Activated CD4-positive, CD25-positive, alpha-beta regulatory T cell treated with anti-CD3 and anti-CD28 coated beads, Interleukin-2, amount 50 U/mL, for 24 hours (primary cell): ENCODE measurements around the gene ATP11A.
"Not testable (repeated sequence)": the region's sequence is repeated elsewhere in the genome, so short reads cannot be mapped to it uniquely, and the experiment has no call there.

Experiments
- ATAC-seq, 2 donors: fragments of 150-1000 bp; cut with Tn5 transposase; one replicate each; pipeline ENCODE4 v1.10.0; 2021; ENCODE audit warnings: mild to moderate bottlenecking in 1 of 2, moderate library complexity in 1 of 2

The ATP11A gene

GRCh38 chr13:112777637-112778406 lies 88.0 kb downstream of the ATP11A start:
- no peak for ATAC-seq

GRCh38 chr13:112779856-112780604 lies 90.2 kb downstream of the ATP11A start:
- no peak for ATAC-seq

GRCh38 chr13:112781287-112781686 lies 91.4 kb downstream of the ATP11A start:
- ATAC-seq = no peak

- no peak for ATAC-seq
Observed at GRCh38 chr13:112781881-112782361, 92.1 kb downstream of the ATP11A start.

GRCh38 chr13:112782429-112783010 lies 92.7 kb downstream of the ATP11A start:
- no peak for ATAC-seq

GRCh38 chr13:112783135-112783977 lies 93.5 kb downstream of the ATP11A start:
- ATAC-seq = no peak

GRCh38 chr13:112783978-112784371 lies 94.1 kb downstream of the ATP11A start:
- no peak for ATAC-seq

- no peak for ATAC-seq
Observed at GRCh38 chr13:112784811-112785482, 95.1 kb downstream of the ATP11A start.

GRCh38 chr13:112785483-112785856 lies 95.6 kb downstream of the ATP11A start:
- no peak for ATAC-seq

- not testable (repeated sequence) for ATAC-seq
Observed at GRCh38 chr13:112786810-112787209, 97.0 kb downstream of the ATP11A start.

GRCh38 chr13:112790735-112791641 lies 101.2 kb downstream of the ATP11A start:
- ATAC-seq = no peak

- ATAC-seq = no peak
Observed at GRCh38 chr13:112791663-112792440, 102.0 kb downstream of the ATP11A start.

GRCh38 chr13:112792511-112792910 lies 102.7 kb downstream of the ATP11A start:
- ATAC-seq = no peak

GRCh38 chr13:112793545-112794445 lies 104.0 kb downstream of the ATP11A start:
- no peak for ATAC-seq

GRCh38 chr13:112795277-112795676 lies 105.4 kb downstream of the ATP11A start:
- no peak for ATAC-seq

- ATAC-seq = no peak
Observed at GRCh38 chr13:112796190-112796915, 106.5 kb downstream of the ATP11A start.

GRCh38 chr13:112799394-112799793 lies 109.6 kb downstream of the ATP11A start:
- no peak for ATAC-seq

- no peak for ATAC-seq
Observed at GRCh38 chr13:112800057-112800456, 110.2 kb downstream of the ATP11A start.
